NCI-H128 (cell line): ENCODE results near the gene C16orf96.

Experiments used
- DNase-seq: peaks from one replicate; lab custom pipeline; 2025; ENCODE audit not compliant: unreplicated experiment; lab: John Stamatoyannopoulos, UW

The C16orf96 gene

GRCh38 chr16:4615384-4616046 lies 59.4 kb downstream of the C16orf96 start:
- DNase-seq: no peak

GRCh38 chr16:4616047-4616811 lies 60.1 kb downstream of the C16orf96 start:
- peak; percentile 95 for DNase-seq

GRCh38 chr16:4617880-4618279 lies 61.7 kb downstream of the C16orf96 start:
- no peak for DNase-seq

- no peak for DNase-seq
Observed at GRCh38 chr16:4618645-4619418, 62.7 kb downstream of the C16orf96 start.

GRCh38 chr16:4623593-4623992 lies 67.5 kb downstream of the C16orf96 start:
- no peak for DNase-seq

- peak; percentile 87 for DNase-seq
Observed at GRCh38 chr16:4624015-4624826, 68.1 kb downstream of the C16orf96 start, which contains the start of gene MGRN1. Gene MGRN1 (plus strand): TSS chr16:4624826. CDS start chr16:4624961, 135 bp downstream.

- DNase-seq: no peak
Observed at GRCh38 chr16:4624827-4625559, 68.9 kb downstream of the C16orf96 start.

GRCh38 chr16:4625560-4626159 lies 69.5 kb downstream of the C16orf96 start:
- DNase-seq: no peak

GRCh38 chr16:4626396-4626795 lies 70.3 kb downstream of the C16orf96 start:
- no peak for DNase-seq

- DNase-seq: no peak
Observed at GRCh38 chr16:4628283-4628682, 72.1 kb downstream of the C16orf96 start.

GRCh38 chr16:4631444-4631843 lies 75.3 kb downstream of the C16orf96 start:
- DNase-seq: no peak

- no peak for DNase-seq
Observed at GRCh38 chr16:4633910-4634635, 77.9 kb downstream of the C16orf96 start.

- no peak for DNase-seq
Observed at GRCh38 chr16:4634768-4635167, 78.6 kb downstream of the C16orf96 start.

GRCh38 chr16:4636196-4636595 lies 80.1 kb downstream of the C16orf96 start:
- no peak for DNase-seq

- DNase-seq: no peak
Observed at GRCh38 chr16:4637501-4638166, 81.5 kb downstream of the C16orf96 start.

GRCh38 chr16:4639899-4640509 lies 83.9 kb downstream of the C16orf96 start:
- DNase-seq: no peak

- DNase-seq: no peak
Observed at GRCh38 chr16:4640572-4641305, 84.6 kb downstream of the C16orf96 start.
